ENCODE measurements around the gene CAPN9. TPM values are rescaled to one million over a fixed set of nuclear protein-coding genes. Genes with fewer than 3 reads are reported as not detected.

Gene CAPN9
- total and polyA plus RNA-seq, 2 donors (not counting 3 experiments of a cell fraction or from before 2014, with no cell fraction given): not detected

GRCh38 chr1:230786385-230786753 is 39.2 kb downstream of the CAPN9 start:
- H3K36me3 ChIP-seq (ENCODE audit: control insufficient read depth in 2 of 2, extremely low read depth in 1 of 2, insufficient read depth in 2 of 2, low read length in 2 of 2): no peaks in the 10 kb centered on the region
- H3K4me2 ChIP-seq (ENCODE audit: insufficient read depth, low read length): no peak overlapping the region
- H3K9me3 ChIP-seq (replicated peaks; ENCODE audit: control insufficient read depth, insufficient read depth, low read length): no peaks in the 10 kb centered on the region
- H3K27ac ChIP-seq (ENCODE audit: insufficient read depth, low read depth, low read length): no peak overlapping the region
- H3K9me1 ChIP-seq (replicated peaks; ENCODE audit: control insufficient read depth, extremely low read depth, insufficient read depth, low read length): no peaks in the 10 kb centered on the region
- intact Hi-C loops (cut with micrococcal nuclease) (no loop called here), dilution Hi-C loops (cut with MboI; ENCODE audit: extremely low pct_ligation_motif_present, low sequenced_read_pairs) (no loop called here)
- CTCF ChIA-PET: interaction anchor here (1.3 kb wide), 1 partner anchor 306 kb away, joined by 3 read pairs; no protein-coding TSS in a partner anchor
- POLR2A ChIA-PET: no interaction called here
- TF ChIP-seq EZH2 (IDR thresholded peaks at IDR 0.05; ENCODE audit: borderline replicate concordance, low read depth, low read length, severe bottlenecking) (no peak), JUN (IDR thresholded peaks at IDR 0.05; ENCODE audit: borderline replicate concordance, insufficient read depth, insufficient read length, low read depth) (no peak), MYC (IDR thresholded peaks at IDR 0.05; ENCODE audit: low read depth, low read length) (no peak)
- H3K9ac ChIP-seq (replicated peaks; ENCODE audit: extremely low read depth, insufficient read depth, low read length): no peak overlapping the region
- DNase-seq (ENCODE audit: low read depth, low spot score) (no peak), FAIRE-seq (no peak)
- no peaks in the 10 kb centered on the region for H4K20me1 ChIP-seq (replicated peaks; ENCODE audit: control insufficient read depth, extremely low read depth, insufficient read depth, low read length)
- no peak overlapping the region for H2AFZ ChIP-seq (ENCODE audit: low read depth, low read length)
- H3K79me2 ChIP-seq (ENCODE audit: control insufficient read depth, insufficient read depth, low read length): no peaks in the 10 kb centered on the region
- H3K27me3 ChIP-seq (ENCODE audit: control insufficient read depth in 2 of 2, insufficient read depth in 2 of 2, low read length in 2 of 2): no peaks in the 10 kb centered on the region
- H3K4me1 ChIP-seq (ENCODE audit: control insufficient read depth, extremely low read depth, insufficient read depth, low read length): no peaks in the 10 kb centered on the region
- no TSS peak for BruUV-seq (replicated peaks)
- no peak overlapping the region for H3K4me3 ChIP-seq (replicated peaks in 1 of 3; ENCODE audit: insufficient read depth in 1 of 3, low read depth in 1 of 3, low read length in 3 of 3)

GRCh38 chr1:230787471-230787870 is 40.3 kb downstream of the CAPN9 start:
- ChIA-PET POLR2A (no interaction called here), CTCF (interaction anchor here (0.9 to 1.3 kb wide), 3 partner anchors 35 to 305 kb away, joined by 3 read pairs; no protein-coding TSS in a partner anchor)
- Histone ChIP-seq H3K9me3 (replicated peaks; ENCODE audit: control insufficient read depth, insufficient read depth, low read length) (no peaks in the 10 kb centered on the region), H3K9ac (replicated peaks; ENCODE audit: extremely low read depth, insufficient read depth, low read length) (no peak overlapping the region), H4K20me1 (replicated peaks; ENCODE audit: control insufficient read depth, extremely low read depth, insufficient read depth, low read length) (no peaks in the 10 kb centered on the region), H3K27me3 (ENCODE audit: control insufficient read depth in 2 of 2, insufficient read depth in 2 of 2, low read length in 2 of 2) (no peaks in the 10 kb centered on the region), H3K4me3 (replicated peaks in 1 of 3; ENCODE audit: insufficient read depth in 1 of 3, low read depth in 1 of 3, low read length in 3 of 3) (no peak overlapping the region), H3K9me1 (replicated peaks; ENCODE audit: control insufficient read depth, extremely low read depth, insufficient read depth, low read length) (no peaks in the 10 kb centered on the region), H3K36me3 (ENCODE audit: control insufficient read depth in 2 of 2, extremely low read depth in 1 of 2, insufficient read depth in 2 of 2, low read length in 2 of 2) (no peaks in the 10 kb centered on the region), H3K27ac (ENCODE audit: insufficient read depth, low read depth, low read length) (no peak overlapping the region), H2AFZ (ENCODE audit: low read depth, low read length) (no peak overlapping the region), H3K4me2 (ENCODE audit: insufficient read depth, low read length) (no peak overlapping the region), H3K79me2 (ENCODE audit: control insufficient read depth, insufficient read depth, low read length) (no peaks in the 10 kb centered on the region), H3K4me1 (ENCODE audit: control insufficient read depth, extremely low read depth, insufficient read depth, low read length) (no peaks in the 10 kb centered on the region)
- no TSS peak for BruUV-seq (replicated peaks)
- dilution Hi-C loops (cut with MboI; ENCODE audit: extremely low pct_ligation_motif_present, low sequenced_read_pairs) (no loop called here), intact Hi-C loops (cut with micrococcal nuclease) (no loop called here)
- no peak for DNase-seq (ENCODE audit: low read depth, low spot score)
- no peak for FAIRE-seq
- no peak for TF ChIP-seq MAX (IDR thresholded peaks at IDR 0.05; ENCODE audit: insufficient read depth, insufficient read length)
